Measurements from ENCODE around the gene PAXIP1.

GRCh38 chr7:155043756-155044155, 40.8 kb upstream of the PAXIP1 start:
- no peak for TF ChIP-seq REST (IDR thresholded peaks at IDR 0.05; ENCODE audit: insufficient read depth in 1 of 2, low read depth in 2 of 2, low read length in 2 of 2)
- TF ChIP-seq TAF1 (IDR thresholded peaks at IDR 0.05; ENCODE audit: borderline replicate concordance, insufficient read depth, low read length), result no peak
- no peak for TF ChIP-seq POLR2AphosphoS5 (IDR thresholded peaks at IDR 0.05; ENCODE audit: low read depth, low read length)

Measured in PFSK-1 (cell line).